Natural killer cell treated with Interleukin-12 subunit alpha and Interleukin-12 subunit beta and Interleukin-15 and Interleukin-18, amount 100 ng/mL, for 72 hours (primary cell): ENCODE results near the gene ABCC6. TPM values are rescaled to one million over a fixed set of nuclear protein-coding genes. Genes with fewer than 3 reads are reported as not detected.
"Not testable (repeated sequence)": the region's sequence is repeated elsewhere in the genome, so short reads cannot be mapped to it uniquely, and the experiment has no call there.

Source experiments
- ATAC-seq, 2 donors: fragments of 150-1000 bp; cut with Tn5 transposase in 1 of 2; sonication (Bioruptor Pico), chemical (Tn5 transposase) in 1 of 2; 2 replicates each; pipeline ENCODE4 v1.10.0; 2021
- DNase-seq: peaks from one replicate; pipeline ENCODE4 v3.0.0; 2022; ENCODE audit warnings: low spot score
- H3K27ac Mint-ChIP-seq, 2 donors: 1 replicate in 1 of 2; 2 replicates in 1 of 2; pipeline ENCODE4 v1.8.0; 2022; ENCODE audit warnings: mixed read lengths in 2 of 2, mild to moderate bottlenecking in 1 of 2, moderate library complexity in 1 of 2
- H3K27me3 Mint-ChIP-seq, 2 donors: 1 replicate in 1 of 2; 2 replicates in 1 of 2; pipeline ENCODE4 v1.8.0; 2022; ENCODE audit warnings: mixed read lengths in 2 of 2
- H3K36me3 Mint-ChIP-seq: one replicate; pipeline ENCODE4 v1.8.0; 2022; ENCODE audit warnings: mixed read lengths
- H3K4me1 Mint-ChIP-seq, 2 donors: 1 replicate in 1 of 2; 2 replicates in 1 of 2; pipeline ENCODE4 v1.8.0; 2022; ENCODE audit warnings: low read depth in 2 of 2, mixed read lengths in 2 of 2, mild to moderate bottlenecking in 1 of 2
- H3K4me3 Mint-ChIP-seq: one replicate; pipeline ENCODE4 v1.8.0; 2022; ENCODE audit warnings: mixed read lengths
- H3K9me3 Mint-ChIP-seq: 2 replicates; pipeline ENCODE4 v1.8.0; 2022; ENCODE audit warnings: mixed read lengths
- total RNA-seq, 2 donors: library from RNA; stranded (reverse); gene quantifications; one replicate each; pipeline ENCODE4 v1.2.3, GENCODE V29; 2022

The ABCC6 gene
- total RNA-seq, result not detected

DNA sequence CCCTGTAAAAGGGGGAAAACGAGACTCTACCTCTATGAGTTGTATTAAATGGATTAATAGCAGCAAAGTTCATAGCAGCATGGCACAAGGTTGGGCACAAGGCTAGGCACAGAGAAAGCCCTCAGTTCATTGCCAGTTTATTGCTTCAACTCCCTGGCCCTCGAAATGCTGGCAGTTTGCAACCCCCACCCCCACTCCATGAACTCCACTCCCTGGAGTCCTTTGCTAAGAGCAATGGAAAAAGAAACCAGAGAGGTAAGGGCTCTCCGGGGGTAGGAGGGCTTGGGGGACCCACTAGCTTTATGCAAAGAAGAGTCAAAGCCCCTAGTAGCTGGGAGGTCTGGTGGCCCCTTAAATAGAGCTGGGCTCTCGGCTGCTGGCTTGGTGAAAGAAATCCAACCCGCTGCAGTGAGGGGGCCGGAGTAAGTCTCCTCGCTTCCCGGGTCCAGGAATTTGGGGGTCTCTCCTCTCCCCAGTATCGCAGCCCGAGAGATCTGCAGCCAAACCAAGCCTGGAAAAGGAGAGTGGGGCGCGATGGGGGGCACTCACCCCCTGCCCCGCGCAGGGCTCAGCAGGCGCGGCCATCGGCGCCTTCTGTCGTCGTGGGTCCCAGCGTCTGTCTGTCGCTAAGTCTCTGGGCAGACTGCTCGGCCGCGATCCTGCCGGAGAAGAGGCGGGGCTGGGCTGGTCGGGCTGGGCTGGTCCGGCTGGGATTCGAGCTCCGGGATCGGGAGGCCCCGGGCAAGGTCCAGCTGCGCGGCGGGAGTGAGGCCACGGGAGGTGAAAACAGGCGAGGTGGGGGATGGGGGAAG is at the start of gene ABCC6:
ABCC6 (minus strand) TSS at position 645 of the 812 bp plus-strand sequence; CDS start at position 585, 60 bp downstream.
- not testable (repeated sequence) for H3K4me3 Mint-ChIP-seq, H3K4me1 Mint-ChIP-seq
- peak; percentile 32 to 57 for ATAC-seq

DNA sequence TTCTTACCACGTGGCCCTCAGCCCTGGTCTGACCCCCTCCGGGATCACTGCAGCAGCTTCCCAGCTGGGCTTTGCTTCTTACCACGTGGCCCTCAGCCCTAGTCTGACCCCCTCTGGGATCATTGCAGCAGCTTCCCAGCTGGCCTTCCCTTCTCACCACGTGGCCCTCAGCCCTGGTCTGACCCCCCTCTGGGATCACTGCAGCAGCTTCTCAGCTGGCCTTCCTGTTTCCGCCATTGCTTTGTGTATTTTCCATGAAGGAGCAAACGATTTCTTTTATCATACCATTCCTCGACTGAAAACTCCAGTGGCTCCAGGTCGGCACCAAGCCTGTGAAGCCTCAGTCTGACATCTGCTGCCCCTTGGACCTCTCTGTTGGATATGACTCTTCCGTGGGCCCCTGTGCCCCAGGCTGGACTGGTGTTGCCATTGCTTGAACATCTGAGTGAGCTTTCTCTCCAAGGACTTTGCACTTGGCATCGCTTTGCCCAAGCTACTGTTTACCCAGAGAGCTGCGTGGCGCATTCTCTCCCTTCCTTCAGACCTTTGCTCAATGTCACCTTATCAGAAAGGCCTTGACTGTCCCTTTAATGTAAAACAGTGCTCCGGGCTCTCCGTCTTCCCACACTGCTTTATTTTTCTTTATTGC is 49.4 kb upstream of the ABCC6 start:
- not testable (repeated sequence) for H3K27ac Mint-ChIP-seq, H3K9me3 Mint-ChIP-seq, H3K4me1 Mint-ChIP-seq, ATAC-seq, H3K36me3 Mint-ChIP-seq, H3K4me3 Mint-ChIP-seq, H3K27me3 Mint-ChIP-seq, DNase-seq

More for the DNA sequence above, at the start of gene ABCC6:
- not testable (repeated sequence) for H3K27me3 Mint-ChIP-seq, H3K9me3 Mint-ChIP-seq, H3K27ac Mint-ChIP-seq, DNase-seq, H3K36me3 Mint-ChIP-seq

DNA sequence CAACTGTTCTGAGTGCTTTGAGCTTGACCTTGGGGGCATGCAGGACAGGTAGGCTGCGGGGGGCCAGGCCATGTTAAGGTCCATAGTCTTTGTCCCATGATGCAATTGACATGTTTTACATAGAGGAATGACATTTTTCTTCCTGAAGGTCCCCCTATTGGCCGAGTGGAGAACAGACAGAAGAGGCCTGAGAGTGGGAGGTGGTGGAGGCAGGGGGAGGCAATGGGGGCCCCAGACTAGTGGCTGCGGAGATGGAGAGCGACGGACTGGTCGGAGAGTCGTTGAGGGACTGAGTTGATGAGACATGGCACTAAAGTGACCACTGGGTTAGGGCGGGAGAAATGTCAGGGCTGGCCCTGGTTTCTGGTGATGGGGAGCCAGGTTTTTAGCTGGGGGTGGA is 48.4 kb upstream of the ABCC6 start:
- H3K27me3 Mint-ChIP-seq, H3K4me3 Mint-ChIP-seq, ATAC-seq, H3K4me1 Mint-ChIP-seq, H3K27ac Mint-ChIP-seq, DNase-seq, H3K36me3 Mint-ChIP-seq, H3K9me3 Mint-ChIP-seq: not testable (repeated sequence)

DNA sequence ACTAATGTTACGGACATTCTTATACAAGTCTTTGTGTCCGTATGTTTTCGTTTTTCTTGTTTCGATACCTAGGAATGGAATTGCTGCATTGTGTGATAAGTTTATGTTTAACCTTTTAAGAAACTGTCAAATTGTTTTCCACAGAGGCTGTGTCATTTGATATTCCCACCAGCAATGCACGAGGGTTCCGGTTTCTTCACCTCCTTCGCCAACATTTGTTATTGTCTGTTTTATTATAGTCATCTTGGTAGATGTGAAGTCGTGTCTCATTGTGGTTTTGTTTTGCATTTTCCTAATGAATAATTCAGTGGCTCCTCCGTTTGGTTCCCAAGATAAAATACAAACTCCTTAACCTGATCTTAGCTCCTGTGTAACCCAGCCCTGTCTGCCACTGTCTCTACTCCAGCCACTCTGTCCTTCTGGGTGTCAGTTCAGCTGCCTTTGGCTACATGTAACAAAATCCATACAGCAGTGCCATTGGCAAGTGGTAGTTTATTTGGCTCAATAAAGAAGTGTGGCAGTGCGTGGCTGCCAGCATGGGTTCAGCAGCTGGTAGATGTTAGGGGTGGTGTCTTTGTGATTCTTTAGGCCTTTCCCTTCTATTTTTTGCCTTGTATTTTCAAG is 45.0 kb upstream of the ABCC6 start:
- H3K27me3 Mint-ChIP-seq, DNase-seq, H3K27ac Mint-ChIP-seq, H3K9me3 Mint-ChIP-seq, H3K4me3 Mint-ChIP-seq, H3K36me3 Mint-ChIP-seq, ATAC-seq, H3K4me1 Mint-ChIP-seq: not testable (repeated sequence)

DNA sequence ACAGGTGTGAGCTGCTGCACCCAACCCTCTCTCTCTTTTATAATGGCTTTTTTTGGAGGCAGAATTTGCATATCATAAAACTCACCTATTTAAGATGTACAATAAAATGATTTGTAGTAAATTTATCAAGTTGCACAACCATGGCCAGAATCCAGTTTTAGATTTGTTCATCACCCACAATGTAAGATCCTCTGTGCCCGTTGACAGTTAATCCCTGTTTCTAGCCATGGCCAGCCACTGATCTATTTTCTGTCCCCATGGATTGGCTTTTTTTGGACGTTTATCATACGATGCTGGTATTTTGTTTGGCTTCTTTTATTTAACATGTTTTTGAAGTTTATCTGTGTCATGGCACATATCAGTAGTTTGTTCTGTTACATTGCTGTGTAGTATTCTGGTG is 44.4 kb upstream of the ABCC6 start:
- ATAC-seq, H3K27ac Mint-ChIP-seq, H3K4me3 Mint-ChIP-seq, DNase-seq, H3K36me3 Mint-ChIP-seq, H3K4me1 Mint-ChIP-seq, H3K9me3 Mint-ChIP-seq, H3K27me3 Mint-ChIP-seq: not testable (repeated sequence)

DNA sequence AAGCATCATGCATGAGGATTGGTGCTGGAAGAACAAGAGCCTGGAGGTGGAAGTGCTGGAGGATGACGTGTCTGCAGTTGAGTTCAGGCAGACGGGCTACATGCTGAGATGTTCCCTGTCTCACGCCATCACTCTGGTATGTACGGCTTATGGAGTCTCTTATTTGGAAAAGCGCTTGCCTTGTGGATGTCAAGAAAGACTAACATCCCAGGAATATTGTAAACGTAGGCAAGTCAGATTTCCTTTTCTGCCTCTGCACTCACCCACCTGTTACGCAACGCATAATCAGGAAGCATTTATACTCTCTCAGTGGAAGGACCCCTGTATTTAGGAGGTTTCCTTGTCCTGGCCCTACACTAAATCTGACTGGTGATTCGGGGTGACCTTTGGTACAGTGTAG is 41.8 kb upstream of the ABCC6 start:
- not testable (repeated sequence) for DNase-seq, H3K4me3 Mint-ChIP-seq, H3K36me3 Mint-ChIP-seq, ATAC-seq, H3K9me3 Mint-ChIP-seq, H3K4me1 Mint-ChIP-seq, H3K27ac Mint-ChIP-seq, H3K27me3 Mint-ChIP-seq

DNA sequence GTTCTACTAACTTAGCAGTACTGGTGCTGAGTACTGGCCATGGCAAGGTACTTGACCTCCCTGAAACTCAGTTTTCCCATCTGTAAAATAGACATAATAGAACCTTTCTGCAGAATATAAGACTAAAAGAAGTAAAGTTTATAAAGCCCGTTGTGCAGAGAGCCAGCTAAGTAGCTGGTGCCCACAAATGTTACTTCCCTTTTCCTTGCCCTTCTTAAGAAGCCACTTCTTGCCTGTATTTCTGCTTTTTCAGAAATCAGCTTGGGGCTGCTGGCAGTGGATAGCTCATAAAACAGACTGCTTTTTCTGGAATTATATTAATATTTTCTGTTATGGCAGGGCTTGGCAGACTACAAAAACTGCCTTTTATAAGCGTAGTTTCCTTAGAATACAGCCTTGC is 40.7 kb upstream of the ABCC6 start:
- DNase-seq, H3K27ac Mint-ChIP-seq, H3K27me3 Mint-ChIP-seq, ATAC-seq, H3K4me3 Mint-ChIP-seq, H3K9me3 Mint-ChIP-seq, H3K36me3 Mint-ChIP-seq, H3K4me1 Mint-ChIP-seq: not testable (repeated sequence)

DNA sequence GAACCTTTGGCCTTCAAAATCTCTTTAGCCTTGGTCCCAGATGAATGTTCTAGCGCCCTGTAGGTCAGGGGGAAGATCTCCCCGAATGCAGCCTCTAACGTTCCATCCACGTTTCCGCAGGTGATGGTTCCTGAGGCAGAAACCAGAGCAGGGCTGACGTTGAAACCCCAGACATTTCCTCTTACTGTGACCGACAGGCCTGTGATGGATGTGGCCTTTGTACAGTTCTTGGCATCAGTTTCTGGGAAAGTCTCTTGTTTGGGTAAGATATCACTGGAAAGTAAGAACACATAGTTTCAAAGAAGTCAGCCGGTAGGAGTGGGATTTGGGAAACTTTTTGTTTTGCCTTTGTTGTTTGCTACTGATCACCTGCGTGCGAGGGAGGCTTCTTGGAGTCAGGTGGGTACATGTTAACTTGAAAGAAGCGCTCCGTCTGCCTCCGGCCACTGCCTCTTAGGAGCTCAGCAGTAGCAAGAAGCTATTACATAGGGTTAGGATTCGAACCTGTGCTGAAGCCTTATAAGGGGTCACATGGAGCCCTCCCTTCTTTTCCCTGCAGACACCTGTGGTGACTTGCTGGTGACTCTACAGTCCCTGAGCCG is 39.8 kb upstream of the ABCC6 start:
- H3K27me3 Mint-ChIP-seq, H3K36me3 Mint-ChIP-seq, H3K4me1 Mint-ChIP-seq, H3K9me3 Mint-ChIP-seq, H3K27ac Mint-ChIP-seq, H3K4me3 Mint-ChIP-seq, ATAC-seq, DNase-seq: not testable (repeated sequence)

DNA sequence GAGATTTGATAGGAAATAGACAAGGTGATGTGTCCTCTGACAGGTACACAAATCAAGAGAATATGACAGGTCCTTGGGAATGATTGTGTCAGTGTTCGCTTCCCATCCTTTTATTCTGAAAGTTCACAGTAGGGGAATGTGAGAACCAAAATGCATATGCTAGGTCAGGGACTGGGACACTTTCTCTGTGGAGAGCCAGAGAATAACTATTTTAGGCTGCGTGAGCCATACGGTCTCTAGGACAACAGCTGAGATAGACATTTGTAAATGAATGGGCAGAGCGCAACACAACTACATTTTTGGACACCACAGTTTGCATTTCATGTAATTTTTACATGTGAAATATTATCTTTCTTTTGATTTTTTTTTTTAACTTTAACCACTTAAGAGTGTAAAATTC is 36.7 kb upstream of the ABCC6 start:
- not testable (repeated sequence) for H3K27ac Mint-ChIP-seq, ATAC-seq, H3K4me3 Mint-ChIP-seq, H3K4me1 Mint-ChIP-seq, H3K9me3 Mint-ChIP-seq, H3K36me3 Mint-ChIP-seq, DNase-seq, H3K27me3 Mint-ChIP-seq

DNA sequence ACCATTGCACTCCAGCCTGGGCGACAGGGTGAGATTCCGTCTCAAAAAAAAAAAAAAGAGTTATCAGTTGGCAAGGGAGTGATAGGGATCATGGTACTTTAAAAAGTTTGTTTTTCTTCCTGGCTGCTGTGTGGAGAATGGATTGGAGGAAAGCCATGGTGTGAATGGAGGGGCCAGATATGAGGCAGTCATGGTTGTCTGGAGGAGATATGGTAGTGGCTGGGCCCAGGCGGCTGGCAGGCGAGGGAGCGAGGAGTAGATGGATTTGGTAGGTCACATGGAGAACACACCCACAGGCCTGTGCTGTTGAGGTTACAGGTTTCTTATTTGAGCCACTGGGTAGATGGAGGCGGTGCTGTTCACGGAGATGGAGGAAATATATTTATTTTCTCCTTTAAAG is 35.5 kb upstream of the ABCC6 start:
- H3K27ac Mint-ChIP-seq, H3K4me1 Mint-ChIP-seq, H3K36me3 Mint-ChIP-seq, H3K27me3 Mint-ChIP-seq, H3K9me3 Mint-ChIP-seq, ATAC-seq, DNase-seq, H3K4me3 Mint-ChIP-seq: not testable (repeated sequence)

DNA sequence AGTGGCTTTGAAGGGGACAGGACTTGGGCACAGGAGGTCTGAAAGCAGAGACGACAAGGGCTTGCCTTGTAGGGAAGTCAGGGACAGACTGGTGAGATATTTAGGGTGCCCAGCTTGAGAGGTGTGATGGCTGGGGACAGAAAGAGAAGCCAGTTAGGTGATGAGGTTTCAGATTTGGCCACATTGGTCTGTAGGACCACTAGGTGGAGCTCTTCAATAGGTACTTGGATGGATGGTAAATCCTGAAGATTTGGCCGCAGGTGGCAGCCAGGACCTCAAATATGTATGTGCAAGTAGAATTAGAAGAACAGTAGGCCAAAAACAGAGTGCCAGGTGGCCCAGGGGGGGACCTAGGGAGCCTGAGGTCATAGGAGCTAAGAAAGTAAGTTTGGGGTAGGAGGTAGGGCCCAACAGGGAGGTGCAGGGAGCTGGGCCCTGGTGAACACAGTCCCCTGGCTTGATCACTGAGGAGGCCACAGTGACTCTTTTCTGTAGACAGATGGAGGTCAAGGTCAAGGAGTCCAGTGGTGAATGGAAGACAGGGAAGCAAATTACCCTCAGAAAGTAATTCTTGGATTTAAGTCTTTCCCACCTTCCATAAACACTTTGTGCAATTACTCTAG is 34.1 kb upstream of the ABCC6 start:
- not testable (repeated sequence) for H3K9me3 Mint-ChIP-seq, DNase-seq, H3K4me1 Mint-ChIP-seq, H3K4me3 Mint-ChIP-seq, H3K27me3 Mint-ChIP-seq, ATAC-seq, H3K36me3 Mint-ChIP-seq, H3K27ac Mint-ChIP-seq

DNA sequence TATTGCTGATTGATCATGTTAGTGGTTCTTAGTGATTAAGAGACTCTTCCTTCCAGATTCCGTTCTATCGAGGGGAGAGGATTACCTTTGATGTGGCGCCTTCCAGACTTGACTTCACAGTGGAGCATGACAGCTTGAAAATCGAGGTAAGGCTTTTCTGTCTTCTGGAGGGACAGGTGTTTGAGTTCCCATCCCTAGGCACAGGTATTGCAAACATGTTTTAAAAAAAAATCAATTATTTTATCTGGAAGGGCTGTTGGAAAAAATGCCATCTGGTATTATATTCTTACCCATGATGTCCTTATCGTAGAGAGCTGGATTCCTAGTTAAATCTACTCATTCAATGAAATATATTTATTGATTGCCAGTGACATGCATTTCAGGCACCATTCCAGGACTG is 29.1 kb upstream of the ABCC6 start:
- H3K4me1 Mint-ChIP-seq, ATAC-seq, H3K27me3 Mint-ChIP-seq, H3K27ac Mint-ChIP-seq, H3K4me3 Mint-ChIP-seq, H3K36me3 Mint-ChIP-seq, DNase-seq, H3K9me3 Mint-ChIP-seq: not testable (repeated sequence)

DNA sequence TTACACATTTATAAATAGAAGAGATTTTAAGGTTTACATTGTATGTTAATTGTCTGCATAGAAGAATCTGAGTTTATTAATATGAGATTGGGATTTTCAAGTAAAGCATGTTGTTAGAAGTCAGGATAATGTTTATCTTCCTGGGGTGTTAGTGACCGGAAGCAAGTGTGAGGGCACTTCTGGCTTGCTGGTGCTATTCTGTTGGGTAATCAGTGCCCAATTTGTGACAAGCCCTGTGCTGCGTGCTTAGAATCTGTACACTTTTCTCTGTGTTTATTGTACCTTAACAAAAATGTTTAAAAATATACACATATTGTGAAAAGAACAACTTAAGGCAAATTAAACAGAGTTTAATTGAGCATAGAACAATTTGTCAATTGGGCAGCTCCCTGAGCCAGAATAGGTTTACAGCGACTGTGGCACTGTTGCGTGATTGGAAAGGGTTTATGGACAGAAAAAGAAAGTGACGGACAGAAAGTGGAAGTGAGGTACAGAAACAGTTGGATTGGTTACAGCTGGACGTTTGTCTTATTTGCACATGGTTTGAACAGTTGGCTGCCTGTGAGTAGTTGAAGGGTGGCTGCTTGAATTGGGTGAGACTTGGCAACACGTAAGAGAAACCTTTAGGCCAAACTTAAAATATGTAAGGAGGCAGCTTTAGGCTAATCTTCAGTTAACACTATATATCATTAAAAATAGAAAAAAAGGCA is 26.5 kb upstream of the ABCC6 start:
- H3K27ac Mint-ChIP-seq, H3K36me3 Mint-ChIP-seq, ATAC-seq, H3K4me1 Mint-ChIP-seq, H3K9me3 Mint-ChIP-seq, H3K4me3 Mint-ChIP-seq, H3K27me3 Mint-ChIP-seq, DNase-seq: not testable (repeated sequence)
